ENCODE results near the gene UROC1.

UROC1 gene

DNA sequence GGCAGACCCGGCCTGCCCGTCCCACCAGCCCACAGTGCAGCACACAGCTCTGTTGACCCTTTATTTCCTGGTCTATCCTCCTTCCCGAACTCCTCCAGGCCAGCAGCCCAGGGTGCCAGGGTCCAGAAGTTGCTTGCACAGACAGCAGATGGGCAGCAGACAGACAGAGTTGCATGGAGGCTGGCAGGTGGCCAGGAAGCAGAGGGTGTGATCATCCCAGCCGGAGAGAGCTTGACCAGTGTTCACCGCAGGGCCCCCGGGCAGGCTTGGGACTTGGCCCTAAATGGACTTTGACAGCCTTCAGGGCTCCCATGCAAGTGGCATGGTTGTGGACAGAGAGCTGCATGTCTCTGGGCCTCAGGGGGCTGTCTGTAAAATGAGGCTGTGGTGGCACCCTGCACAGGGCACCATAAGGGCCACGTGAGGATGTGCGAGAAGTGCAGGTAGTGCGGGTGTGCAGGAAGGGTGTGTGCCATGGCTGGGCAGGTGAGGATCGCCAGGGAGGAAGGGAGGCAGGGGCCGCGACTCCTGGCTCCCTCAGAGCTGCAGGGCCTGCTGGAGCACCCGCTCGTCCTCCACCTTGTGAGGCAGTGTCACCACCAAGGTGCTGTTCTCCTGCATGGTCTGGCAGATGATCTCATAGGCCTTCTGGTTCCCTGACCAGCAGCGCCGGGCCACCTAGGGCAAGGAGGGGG lies 35.6 kb downstream of the UROC1 start:
- DNase-seq (ENCODE audit: low read depth, low spot score), result peak; percentile 6

DNA sequence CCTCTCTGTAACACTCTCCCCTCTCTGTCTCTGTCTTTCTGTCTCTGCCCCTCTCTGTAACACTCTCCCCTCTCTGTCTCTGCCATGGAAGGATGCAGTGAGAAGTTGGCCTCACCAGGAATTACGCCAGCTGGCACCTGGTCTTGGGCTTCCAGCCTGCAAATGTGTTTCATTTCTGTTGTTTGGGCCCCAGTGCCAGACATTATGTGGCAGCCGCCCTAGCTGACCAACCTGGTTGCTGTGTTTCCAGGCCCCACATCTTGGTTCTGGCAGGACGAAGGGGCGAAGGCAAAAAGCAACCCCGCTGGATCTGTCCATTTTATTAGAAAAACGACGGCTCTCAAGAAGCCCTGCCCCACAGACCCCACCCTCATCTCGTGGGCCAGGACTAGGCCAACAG lies 36.7 kb downstream of the UROC1 start:
- no peak for DNase-seq (ENCODE audit: low read depth, low spot score)
- TF ChIP-seq, protein P1, sequence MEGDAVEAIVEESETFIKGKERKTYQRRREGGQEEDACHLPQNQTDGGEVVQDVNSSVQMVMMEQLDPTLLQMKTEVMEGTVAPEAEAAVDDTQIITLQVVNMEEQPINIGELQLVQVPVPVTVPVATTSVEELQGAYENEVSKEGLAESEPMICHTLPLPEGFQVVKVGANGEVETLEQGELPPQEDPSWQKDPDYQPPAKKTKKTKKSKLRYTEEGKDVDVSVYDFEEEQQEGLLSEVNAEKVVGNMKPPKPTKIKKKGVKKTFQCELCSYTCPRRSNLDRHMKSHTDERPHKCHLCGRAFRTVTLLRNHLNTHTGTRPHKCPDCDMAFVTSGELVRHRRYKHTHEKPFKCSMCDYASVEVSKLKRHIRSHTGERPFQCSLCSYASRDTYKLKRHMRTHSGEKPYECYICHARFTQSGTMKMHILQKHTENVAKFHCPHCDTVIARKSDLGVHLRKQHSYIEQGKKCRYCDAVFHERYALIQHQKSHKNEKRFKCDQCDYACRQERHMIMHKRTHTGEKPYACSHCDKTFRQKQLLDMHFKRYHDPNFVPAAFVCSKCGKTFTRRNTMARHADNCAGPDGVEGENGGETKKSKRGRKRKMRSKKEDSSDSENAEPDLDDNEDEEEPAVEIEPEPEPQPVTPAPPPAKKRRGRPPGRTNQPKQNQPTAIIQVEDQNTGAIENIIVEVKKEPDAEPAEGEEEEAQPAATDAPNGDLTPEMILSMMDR (IDR thresholded peaks at IDR 0.05; ENCODE audit: low read depth, low read length), result no peak
- no peak overlapping the region for H3K4me3 ChIP-seq (ENCODE audit: low read depth, low read length)
- in situ Hi-C loops (cut with HindIII; ENCODE audit: low sequenced_read_pairs), result no loop called here

More for the DNA sequence above, 35.6 kb downstream of the UROC1 start:
- TF ChIP-seq, protein P1 (IDR thresholded peaks at IDR 0.05; ENCODE audit: low read depth, low read length), result no peak
- H3K4me3 ChIP-seq (ENCODE audit: low read depth, low read length), result no peak overlapping the region
- in situ Hi-C loops (cut with HindIII; ENCODE audit: low sequenced_read_pairs), result no loop called here

DNA sequence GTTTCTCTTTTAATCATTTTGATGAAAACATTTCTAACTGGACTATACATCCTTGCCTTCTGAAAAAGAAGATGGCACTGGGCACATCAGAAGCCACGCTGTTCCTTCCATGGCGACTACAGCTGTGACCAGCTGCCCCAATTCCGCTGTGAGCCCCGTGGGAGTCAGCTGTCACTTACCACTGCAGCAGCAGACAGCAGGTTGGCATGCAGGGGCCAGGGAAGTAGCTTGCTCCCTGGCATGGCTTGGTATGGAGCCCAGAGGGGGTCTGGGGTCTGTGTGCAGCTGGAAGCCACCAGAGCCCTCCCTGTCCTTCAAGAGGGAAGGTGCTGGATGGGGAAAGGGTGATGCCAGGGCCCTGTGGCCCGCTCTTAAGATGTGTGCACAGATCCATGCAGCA lies 37.4 kb downstream of the UROC1 start:
- DNase-seq (ENCODE audit: low read depth, low spot score), result no peak
- in situ Hi-C loops (cut with HindIII; ENCODE audit: low sequenced_read_pairs), result no loop called here
- H3K4me3 ChIP-seq (ENCODE audit: low read depth, low read length), result no peak overlapping the region
- TF ChIP-seq, protein P1 (IDR thresholded peaks at IDR 0.05; ENCODE audit: low read depth, low read length), result no peak

DNA sequence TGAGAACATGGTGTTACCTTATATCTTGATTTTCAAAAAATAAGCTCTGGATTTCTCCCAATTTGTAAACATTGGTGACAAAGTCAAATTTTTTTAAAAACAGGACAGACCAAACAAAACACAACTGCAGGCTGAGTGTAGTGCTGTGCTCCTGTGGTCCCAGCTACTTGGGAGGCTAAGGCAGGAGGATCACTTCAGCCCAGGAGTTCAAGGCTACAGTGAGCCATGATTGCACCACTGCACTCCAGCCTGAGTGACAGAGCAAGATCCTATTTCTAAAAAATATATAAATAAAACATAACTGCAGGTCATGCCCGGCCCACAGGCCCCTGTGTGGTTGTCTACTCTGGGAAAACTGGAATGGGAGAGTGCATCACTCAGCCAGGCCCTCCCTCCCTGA lies 37.9 kb downstream of the UROC1 start:
- in situ Hi-C loops (cut with HindIII; ENCODE audit: low sequenced_read_pairs), result no loop called here
- H3K4me3 ChIP-seq (ENCODE audit: low read depth, low read length), result no peak overlapping the region
- TF ChIP-seq, protein P1 (IDR thresholded peaks at IDR 0.05; ENCODE audit: low read depth, low read length), result no peak
- DNase-seq (ENCODE audit: low read depth, low spot score), result no peak

DNA sequence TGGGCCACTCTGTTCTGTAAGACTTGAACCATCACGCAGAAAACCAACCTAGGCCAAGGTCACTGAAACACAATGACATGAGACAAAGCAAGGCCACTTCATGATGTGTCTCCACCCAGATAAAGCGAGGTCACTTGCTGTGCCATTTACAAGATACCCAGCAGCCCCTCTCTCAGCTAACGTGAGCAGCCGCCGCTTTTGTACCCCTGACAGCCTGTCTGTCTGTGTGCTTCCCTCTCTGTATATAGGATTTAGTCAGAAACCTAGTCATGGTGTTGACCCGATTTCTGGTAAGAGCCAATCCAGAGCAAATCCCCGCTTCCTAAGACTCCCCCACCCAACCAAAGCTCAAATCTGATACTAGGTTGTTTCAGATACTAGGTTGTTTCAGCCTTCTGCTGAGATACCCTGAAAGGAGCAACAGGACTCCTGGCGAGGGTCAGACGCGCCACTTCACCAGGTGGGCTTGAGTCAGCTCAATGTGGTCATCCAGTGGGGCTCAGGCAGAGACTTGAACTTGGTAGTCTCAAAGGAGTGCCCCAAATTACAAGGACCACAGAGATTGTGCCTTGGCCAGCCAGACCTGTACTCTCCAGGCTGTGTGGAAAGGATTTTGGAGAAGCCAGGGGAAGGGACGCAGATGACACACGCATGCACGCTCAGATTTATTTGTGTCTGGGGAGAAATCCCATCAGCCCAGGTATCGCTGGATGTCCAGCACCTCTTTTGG lies 38.8 kb downstream of the UROC1 start:
- TF ChIP-seq, protein P1 (IDR thresholded peaks at IDR 0.05; ENCODE audit: low read depth, low read length), result no peak
- H3K4me3 ChIP-seq (ENCODE audit: low read depth, low read length), result no peak overlapping the region
- no peak for DNase-seq (ENCODE audit: low read depth, low spot score)
- in situ Hi-C loops (cut with HindIII; ENCODE audit: low sequenced_read_pairs), result no loop called here

DNA sequence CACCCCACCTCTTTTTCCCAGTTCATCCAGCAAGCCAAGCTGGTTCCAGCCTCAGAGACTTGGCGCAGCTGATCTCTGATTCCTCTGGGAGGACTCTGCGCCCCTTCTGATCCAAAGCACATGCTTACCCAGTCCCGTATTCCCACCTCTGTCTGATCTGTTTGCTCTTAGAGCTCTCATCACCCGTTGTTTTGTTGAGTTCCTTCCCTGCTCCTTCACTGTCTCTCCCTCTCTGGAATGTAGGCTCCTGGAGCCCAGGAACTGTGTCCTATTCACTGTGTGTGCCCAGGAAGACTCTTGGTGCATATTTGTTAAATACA lies 40.6 kb downstream of the UROC1 start:
- TF ChIP-seq, protein P1 (IDR thresholded peaks at IDR 0.05; ENCODE audit: low read depth, low read length), result no peak
- no peak overlapping the region for H3K4me3 ChIP-seq (ENCODE audit: low read depth, low read length)
- in situ Hi-C loops (cut with HindIII; ENCODE audit: low sequenced_read_pairs), result no loop called here
- no peak for DNase-seq (ENCODE audit: low read depth, low spot score)

All from astrocyte of the spinal cord (primary cell).